Anterior cingulate cortex (tissue), 58 donors: Measurements from ENCODE around the gene RAB4A.
"Not testable (repeated sequence)": the region's sequence is repeated elsewhere in the genome, so short reads cannot be mapped to it uniquely, and the experiment has no call there.

Experiments
- DNase-seq, 58 donors: peaks; one replicate each; lab custom pipeline; 2025; lab: John Stamatoyannopoulos, UW

Gene RAB4A

GRCh38 chr1:229326601-229327000, 55.7 kb downstream of the RAB4A start:
- DNase-seq, result no peak

GRCh38 chr1:229327765-229328164, 56.9 kb downstream of the RAB4A start:
- not testable (repeated sequence) for DNase-seq

GRCh38 chr1:229328598-229329362, 57.9 kb downstream of the RAB4A start:
- DNase-seq, result no peak

- DNase-seq, result no peak
Observed at GRCh38 chr1:229334269-229334668, 63.4 kb downstream of the RAB4A start.

DNA sequence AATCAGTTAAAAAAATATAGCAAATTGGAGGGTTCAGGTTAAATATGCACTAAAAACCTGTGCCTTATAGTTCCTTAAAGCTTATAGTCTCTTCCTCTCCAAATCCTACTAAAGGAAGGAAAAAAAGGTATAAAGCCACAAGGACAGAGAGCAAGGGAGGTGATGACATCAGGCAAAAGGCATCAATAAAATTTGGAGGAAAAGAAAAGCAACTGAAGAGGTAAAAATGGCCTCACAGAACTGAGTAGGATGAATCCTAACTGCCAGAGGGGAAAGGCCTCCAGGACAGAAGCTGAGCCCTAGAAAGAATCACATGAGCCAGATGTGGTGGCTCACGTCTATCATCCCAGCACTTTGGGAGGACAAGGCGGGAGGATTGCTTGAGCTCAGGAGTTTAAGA, 63.8 kb downstream of the RAB4A start:
- no peak for DNase-seq

- no peak for DNase-seq
Observed at GRCh38 chr1:229336345-229336744, 65.4 kb downstream of the RAB4A start.

DNA sequence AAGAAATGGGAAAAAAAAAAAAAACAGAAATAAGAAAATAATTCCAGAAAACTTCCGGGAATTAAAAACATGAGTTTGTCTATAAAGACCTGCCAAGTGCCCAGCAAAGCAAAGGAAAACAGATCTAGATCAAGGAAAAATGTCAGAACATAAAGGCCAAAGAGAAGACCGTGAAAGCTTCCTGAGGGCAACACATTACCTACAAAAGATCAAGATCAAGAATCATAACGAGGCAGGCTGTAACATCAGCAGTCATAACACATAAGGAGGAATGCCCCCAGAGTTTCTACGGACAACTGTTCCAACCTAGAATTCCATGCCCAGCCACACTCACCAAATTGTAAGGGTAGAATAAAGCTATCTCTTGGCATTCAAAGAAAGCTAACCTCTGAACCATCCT, 68.2 kb downstream of the RAB4A start:
- DNase-seq, result no peak

- DNase-seq, result no peak
Observed at GRCh38 chr1:229339520-229339919, 68.6 kb downstream of the RAB4A start.

DNA sequence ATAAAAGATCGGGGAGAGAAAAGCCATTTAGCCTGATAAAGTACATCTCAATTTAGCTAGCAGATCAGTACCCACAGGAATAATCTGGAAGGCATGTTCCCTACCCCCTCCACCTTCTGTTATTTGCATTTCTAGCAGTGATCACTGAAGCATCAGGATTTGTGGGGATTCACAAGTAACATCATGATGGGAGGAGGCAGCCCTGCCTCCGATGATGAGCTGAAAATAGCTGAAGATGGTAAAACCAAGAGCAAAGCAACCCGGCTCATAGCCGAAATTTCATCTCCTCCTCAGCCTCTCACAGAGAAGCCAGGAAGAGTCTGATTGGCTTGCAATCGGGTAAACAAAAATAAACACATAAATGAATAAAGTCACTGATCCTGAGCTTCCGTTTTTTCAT, 69.6 kb downstream of the RAB4A start:
- DNase-seq, result peak in 19 of 58 donors; percentile 10 to 64 (median 29)

DNA sequence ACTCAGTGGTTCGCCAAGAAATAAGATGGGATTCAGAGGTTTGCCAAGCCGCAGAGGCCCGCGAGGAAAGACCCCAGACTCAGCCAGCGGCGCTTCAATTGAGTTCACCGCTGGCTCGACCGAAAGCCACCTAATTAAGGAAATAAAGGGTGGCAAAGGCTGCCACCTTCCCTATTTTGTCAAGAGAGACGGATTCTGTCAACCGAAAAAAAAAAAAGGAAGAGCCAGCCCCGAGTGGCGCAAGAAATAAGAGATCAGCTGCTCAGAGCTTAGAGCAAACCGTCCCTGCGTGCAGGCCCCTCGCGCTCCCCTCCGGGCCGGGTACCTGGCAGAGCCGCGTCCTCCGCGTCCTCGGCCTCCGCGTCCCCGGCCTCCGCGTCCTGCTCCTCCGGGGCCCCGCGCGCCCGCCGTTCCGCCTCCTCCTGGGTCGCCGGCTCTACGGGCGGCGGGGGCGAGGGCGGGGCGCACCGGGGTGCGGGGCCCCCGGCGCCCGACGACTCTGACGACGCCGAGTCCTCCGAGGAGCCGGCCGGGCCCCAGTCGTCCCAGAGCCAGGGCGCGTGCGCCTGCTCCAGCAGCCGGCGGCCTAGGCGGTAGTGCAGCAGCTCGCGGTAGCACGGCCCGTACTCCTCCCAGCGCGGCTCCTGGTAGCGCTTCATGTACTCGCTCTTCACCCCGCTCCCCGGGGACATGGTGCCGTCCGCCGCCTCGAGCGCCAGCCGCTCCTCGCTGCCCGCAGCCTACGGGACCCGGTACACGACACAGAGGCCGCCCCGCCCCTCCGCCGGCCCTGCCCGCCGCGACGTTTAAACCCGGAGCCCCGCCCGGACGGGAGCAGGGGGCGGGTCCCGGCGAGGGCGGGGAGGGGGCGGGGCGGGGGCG, 71.1 kb downstream of the RAB4A start:
- peak in 53 of 58 donors; percentile 34 to 93 (median 86) for DNase-seq

- peak in 50 of 58 donors; percentile 23 to 81 (median 68) for DNase-seq
Observed at GRCh38 chr1:229342656-229343569, 72.0 kb downstream of the RAB4A start, which contains the start of gene CCSAP. TSS of gene CCSAP (minus strand) at chr1:229343047. CDS start at chr1:229342465, 582 bp downstream.

DNA sequence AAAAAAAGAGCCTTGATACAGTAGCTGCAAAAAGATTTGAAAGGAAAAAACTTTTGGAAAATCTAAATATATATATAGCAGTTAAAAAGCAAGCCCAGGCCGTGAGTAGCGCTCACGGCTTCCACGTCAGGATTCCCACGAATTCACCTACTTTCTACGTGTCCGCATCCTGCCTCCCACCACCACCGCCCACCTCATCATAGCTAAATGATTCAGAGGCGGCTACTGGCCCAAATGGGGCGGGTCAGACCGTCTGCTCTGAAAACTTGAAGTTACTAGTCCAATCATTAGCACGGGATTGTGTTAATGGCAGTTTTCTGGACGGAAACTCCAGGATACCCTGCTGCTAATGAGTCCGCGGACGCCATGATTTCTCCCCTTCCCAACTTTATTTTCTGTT, 73.2 kb downstream of the RAB4A start:
- DNase-seq, result no peak

DNA sequence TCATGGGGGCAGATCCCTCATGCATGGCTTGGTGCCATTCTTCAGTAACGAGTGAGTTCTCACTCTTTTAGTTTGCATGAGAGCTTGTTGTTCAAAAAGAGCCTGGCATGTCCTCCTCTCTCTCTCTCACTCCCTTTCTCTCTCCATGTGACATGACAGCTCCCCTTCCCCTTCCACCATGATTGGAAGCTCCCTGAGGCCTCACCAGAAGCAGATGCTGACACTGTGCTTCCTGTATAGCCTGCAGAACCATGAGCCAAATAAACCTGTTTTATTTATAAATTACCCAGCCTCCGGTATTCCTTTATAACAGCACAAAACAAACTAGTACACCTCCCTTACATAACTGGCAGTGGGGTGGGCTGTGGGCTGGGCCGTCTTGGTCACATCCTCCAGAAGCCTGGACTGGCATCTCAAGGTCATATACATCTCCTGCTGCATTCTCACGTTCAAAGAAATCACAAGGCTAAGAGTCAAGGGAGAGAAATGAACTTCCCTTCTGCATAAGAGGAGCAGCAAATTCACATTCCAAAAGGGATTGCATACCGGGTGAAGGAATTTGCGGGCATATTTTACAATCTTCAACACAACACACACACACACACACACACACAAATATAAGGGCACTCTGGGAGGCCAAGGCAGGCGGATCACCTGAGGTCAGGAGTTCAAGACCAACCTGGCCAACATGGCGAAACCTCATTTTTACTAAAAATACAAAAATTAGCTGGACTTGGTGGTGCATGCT, 74.2 kb downstream of the RAB4A start:
- no peak for DNase-seq

- no peak for DNase-seq
Observed at GRCh38 chr1:229347528-229347927, 76.6 kb downstream of the RAB4A start.

GRCh38 chr1:229349463-229350385, 78.8 kb downstream of the RAB4A start:
- DNase-seq, result no peak

GRCh38 chr1:229352975-229353374, 82.1 kb downstream of the RAB4A start:
- no peak for DNase-seq

DNA sequence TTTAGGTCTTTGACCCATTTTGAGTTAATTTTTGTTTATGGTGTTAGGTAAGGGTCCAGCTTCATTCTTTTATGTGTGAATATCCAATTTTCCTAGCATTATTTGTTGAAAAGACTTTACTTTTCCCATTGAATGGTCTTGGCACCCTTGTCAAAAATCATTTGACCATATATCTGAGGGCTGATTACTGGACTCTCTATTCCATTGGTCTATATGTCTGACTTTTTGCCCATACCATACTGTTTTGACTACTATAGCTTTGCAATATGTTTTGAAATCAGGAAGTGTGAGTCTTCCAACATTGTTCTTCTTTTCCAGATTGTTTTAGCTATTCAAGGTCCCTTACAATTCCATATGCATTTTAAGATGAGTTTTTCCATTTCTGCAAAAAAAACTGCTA, 83.3 kb downstream of the RAB4A start:
- DNase-seq, result no peak
